GM19043 (cell line): ENCODE measurements around the gene SLC7A1.

Source experiments
- ATAC-seq: cut with Tn5 transposase; IDR thresholded peaks from one replicate; pipeline ENCODE4 v1.9.1; 2021; ENCODE audit warnings: low read depth; ENCODE audit not compliant: unreplicated experiment

Gene SLC7A1

DNA sequence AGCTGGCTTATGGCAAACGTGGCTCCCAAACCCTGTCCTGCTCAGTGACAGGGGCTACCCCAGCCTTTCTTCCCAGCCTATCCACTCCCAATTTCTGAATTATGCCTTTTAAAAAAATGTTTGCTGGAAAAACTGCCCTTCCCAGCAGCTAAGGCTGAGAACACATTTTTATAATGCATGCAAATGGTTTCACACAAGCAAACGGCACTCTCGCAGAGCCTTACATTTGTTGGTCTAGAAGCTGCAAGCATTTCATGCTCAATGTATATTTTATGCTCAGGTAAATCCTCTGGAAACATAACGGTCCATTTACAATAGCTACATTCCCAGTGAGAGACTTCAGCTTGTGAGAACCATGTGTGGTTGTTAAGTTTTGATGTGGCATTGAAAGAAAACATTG lies 61.4 kb downstream of the SLC7A1 start:
- no peak for ATAC-seq

DNA sequence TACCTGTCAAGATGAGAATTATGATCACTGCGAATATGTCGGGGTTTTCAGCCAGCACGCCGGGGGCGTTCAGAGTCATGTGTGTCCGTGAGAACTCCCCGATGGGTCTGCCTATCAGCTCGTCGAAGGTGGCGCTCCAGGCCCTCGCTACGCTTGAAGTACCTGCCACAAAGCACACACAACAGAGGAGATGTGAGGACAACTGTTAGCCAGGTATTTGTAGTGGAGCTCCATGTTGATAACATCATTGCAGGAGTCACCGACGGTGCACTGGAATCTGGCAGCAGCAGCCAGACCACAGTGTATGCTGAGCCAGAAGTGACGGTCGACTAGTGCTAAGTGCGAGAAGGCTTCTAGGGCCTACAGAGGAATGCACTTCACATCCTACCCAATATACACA lies 62.7 kb downstream of the SLC7A1 start:
- no peak for ATAC-seq

DNA sequence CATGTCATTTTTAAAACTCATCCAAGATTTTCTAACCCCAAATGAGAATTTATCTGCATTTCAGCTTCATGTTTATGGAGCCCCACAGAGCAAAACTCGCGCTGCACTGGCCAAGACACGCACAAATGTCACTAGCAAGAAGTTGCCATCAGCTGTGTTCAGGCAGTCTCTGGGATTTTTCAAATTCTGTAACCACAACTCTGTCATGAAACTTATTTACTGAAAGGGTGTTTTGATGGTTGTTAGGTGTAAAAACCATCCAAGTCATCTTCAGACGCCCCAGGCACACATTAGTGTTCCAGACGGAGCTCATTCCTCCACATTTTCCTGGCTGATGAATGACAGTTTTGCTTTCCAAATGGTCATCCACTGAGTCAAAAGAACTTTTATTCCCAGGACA lies 63.4 kb downstream of the SLC7A1 start:
- ATAC-seq = no peak

GRCh38 chr13:29530901-29531300 lies 64.6 kb downstream of the SLC7A1 start:
- ATAC-seq = no peak

- ATAC-seq = no peak
Observed at GRCh38 chr13:29529754-29530153, 65.7 kb downstream of the SLC7A1 start.

DNA sequence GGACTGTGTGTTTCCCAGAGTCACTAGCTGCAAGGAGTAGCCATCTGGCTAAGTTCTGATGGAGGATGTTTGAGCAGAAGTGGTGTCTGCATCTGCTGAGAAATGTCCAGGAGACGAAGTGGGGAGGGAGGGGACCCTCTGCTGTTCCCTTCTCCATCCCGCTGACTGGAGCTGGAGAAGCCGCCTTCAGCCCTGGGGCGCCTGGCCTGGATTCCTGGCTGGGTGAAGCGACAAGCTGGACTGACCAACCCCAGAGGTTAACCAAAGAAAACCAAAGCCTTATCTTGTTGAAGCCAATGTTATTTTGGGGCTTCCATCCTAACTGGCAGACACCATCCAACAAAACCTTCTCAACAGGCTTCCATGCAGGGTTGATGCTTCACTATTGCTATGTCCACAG lies 67.6 kb downstream of the SLC7A1 start:
- no peak for ATAC-seq

DNA sequence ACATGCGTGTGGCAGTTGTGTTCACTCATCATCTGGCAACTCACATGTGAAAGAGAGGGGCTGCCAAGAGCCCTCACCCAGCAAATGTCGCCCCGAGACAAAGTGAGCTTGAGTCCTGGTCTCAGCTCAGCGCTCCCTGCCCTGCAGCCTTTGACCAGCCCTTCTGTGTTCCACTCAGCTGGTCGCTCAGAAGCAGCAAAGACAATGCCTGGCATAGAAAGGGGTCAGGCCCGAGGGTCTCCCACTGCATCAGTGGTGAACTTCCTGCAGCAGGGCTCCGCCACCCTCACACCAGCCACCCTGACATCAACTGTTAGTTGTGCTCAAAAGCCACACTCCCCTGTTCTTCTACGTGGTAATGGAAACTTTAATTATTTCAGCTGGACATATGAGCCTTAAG lies 68.0 kb downstream of the SLC7A1 start:
- ATAC-seq = no peak

DNA sequence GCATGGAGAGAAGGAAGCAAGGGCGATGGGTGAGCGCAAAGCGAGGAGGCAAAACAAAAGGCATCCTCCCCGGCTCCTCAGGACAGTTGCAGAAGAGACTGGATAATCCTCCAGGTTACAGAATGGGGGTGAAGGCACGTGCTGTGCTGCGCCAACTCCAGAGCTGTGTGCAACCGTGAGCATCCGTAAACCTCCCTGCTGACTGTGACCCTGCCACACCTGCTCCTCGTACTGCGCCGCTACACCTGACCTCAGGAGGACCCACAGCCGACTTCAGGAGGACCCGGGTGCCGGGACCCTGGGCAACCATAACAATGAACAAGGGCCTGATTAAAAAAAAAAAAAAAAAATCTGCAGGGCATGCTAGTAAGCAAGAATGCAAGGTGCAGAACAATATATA lies 68.7 kb downstream of the SLC7A1 start:
- ATAC-seq = no peak

- no peak for ATAC-seq
Observed at GRCh38 chr13:29525757-29526156, 69.7 kb downstream of the SLC7A1 start.

GRCh38 chr13:29524641-29525040 lies 70.8 kb downstream of the SLC7A1 start:
- no peak for ATAC-seq

DNA sequence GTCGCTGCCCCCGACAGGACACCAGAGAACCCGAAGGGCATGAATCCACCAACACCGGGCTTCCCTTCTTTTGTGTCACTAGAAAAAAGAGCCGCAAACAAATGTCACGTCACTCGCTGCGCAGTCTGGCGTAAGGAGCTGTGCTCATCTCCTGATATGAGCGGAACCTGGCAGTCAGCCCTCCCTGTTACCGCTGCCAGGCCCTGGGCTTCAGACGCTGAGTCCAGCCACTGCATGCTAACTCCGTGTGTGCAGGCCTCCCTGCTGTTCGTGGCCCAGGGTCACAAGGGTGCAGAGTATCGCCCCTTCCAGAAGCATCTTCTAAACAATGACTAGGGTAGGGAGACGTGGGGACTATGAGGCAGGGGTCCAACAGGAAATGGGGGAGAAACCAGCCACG lies 71.3 kb downstream of the SLC7A1 start:
- no peak for ATAC-seq

DNA sequence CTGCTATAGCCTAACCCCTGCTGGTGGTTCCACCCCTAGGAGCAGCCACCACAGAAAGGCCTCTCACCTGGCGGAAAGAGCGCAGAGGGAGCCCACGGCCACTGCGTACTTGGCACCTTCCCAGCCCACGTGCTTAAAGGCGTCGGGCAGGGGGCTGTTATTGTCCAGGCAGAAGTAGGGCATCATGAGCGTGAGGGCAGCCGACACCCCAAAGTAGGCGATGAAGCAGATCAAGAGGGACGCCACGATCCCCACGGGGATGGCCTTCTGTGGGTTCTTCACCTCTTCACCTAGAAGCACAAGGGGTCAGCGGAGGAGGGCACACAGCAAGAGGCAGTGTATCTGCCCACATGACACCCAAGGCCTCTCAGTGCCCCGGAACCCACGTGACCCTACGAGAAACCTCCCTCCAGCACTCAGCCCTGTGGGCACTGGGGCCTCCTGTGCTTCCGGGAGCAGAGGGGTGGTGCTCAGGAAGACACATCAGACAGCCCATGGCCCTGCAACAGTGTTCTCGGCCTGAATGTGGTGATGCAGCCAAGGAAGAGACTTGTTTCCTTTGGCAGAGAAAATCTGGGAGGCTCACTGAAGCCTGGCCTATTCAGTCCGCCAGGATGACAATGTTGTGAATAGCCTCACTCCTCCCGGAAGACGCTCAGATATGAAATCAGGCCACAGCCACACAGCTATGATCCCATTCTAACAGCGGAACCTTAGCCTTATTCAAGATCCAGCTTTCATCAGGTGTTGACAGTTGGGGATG lies 72.1 kb downstream of the SLC7A1 start:
- no peak for ATAC-seq

DNA sequence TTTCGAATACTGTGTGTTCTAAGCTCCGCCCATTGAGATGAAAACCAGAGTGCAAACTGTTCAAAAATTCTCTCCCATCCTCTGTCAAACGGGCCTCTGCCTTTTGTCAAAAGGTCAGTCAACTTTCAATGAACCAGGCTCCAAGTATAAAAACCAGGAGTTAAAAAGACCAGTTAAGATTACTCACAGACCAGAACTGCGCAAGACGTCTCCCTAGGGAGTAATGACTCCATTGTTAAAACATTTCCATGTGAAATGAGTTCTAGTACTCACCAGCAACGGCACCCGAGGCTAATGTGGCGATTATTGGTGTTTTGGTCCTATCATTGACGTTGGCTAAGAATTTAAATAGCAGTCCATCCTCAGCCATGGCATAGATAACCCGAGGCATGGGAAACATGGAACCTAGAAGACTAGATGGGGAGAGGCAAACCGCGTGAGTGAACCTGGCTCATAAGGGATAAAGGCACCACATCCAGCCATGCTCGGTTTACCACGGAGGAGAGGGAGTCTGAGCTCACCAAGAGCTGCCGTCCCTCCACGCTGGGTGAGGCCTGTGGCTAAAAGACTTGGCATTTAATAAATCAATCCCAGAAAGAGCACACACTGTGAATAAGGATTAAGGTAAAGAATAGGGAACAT lies 73.3 kb downstream of the SLC7A1 start:
- ATAC-seq = no peak

- no peak for ATAC-seq
Observed at GRCh38 chr13:29521336-29521735, 74.2 kb downstream of the SLC7A1 start.

DNA sequence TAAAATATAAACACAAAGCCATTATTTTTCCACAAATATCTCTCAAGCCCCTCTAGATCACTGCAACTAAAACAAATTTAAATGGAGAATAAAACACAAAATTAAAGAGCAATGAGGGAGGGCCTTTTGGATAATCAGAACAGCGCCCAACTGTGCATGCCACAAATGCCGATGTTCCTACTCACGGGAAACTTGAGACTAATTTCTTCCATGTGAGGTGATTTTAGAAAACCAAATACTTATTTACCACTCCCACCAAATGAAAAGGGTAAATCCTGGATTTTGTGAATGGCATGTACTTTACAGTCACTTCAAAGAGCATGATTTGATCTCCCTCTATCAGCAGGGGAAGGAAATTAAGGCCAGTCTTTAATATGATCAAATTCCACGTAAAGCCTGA lies 74.8 kb downstream of the SLC7A1 start:
- no peak for ATAC-seq

GRCh38 chr13:29519921-29520320 lies 75.6 kb downstream of the SLC7A1 start:
- ATAC-seq = no peak

GRCh38 chr13:29516880-29517279 lies 78.6 kb downstream of the SLC7A1 start:
- ATAC-seq = no peak

DNA sequence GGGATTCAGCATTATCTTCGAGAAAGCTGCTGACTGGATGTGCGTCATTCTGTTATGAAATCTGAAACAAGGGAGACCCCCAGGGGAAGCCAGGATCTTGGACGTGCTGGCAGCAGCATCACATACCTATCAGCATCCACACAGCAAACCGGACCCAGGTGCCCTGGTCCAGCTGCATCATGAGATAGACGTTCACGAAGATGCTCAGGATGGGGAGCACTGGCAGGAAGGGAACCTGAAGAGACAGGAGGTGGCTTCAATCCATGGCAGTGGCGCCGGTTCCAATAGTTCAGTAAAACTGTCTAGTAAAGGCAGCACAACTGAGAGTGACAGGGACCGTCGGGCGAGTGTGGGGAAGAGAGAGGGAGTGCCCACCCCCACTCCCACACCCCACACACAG lies 79.5 kb downstream of the SLC7A1 start:
- ATAC-seq = no peak

DNA sequence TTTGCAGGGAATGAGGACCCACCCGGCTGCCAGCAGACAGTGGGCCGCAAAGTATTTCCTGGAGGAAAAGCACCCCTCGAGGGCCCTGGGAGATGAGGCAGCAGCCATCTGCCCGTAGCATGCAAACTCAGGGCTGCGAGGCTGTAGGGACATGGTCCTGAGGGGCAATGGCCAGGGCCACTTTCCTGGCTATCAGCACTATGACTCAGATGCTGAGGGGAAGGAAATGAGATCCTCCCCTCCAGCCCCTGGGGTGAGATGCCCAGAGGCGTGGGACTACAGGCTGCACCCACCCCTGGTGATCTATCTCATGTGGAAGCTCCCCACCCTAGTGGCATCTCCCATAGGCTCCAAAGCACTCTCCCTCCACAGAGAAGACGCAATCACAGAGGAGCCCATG lies 80.1 kb downstream of the SLC7A1 start:
- ATAC-seq = no peak

GRCh38 chr13:29514720-29515310 lies 80.7 kb downstream of the SLC7A1 start:
- no peak for ATAC-seq

DNA sequence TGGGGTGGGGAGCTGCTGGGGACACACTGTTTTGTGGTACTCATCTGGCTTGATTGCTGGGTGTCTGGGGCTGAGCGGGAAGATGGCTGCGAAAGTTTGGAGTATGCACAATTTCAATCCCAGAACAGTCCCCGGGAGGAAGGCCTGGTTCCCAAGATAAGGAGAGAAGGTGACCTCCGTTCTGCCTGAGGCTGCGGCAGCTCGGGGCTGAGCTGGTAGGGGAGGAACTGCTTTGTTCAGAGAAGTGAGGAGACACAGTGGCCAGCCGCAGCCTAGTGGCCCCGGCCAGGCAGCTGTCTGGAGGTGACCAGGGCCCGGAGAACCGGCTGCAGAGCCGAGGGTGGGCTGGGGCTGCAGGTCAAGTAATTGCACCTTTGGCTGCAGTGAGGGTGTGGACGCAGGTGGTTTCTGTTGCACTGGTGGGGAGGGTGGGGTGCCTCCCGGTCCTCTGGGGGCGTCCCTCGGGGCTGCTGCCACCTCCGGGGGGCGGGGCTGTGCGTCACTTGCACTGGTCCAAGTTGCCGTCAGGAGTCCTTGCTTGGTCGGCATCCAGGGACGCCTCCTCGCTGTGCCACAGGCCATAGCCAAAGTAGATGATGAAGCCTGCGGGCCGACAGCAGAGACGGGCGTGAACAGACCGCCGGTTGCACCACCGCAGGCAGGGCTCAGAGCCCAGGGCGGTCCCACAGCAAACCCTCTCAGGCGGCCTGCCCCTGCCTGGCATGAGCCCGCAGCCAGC lies 81.3 kb downstream of the SLC7A1 start:
- no peak for ATAC-seq
